Measurements from ENCODE around the gene AHI1. TPM values are rescaled to one million over a fixed set of nuclear protein-coding genes. Genes with fewer than 3 reads are reported as not detected.

Gene AHI1
- total and polyA plus RNA-seq, 2 of the 13 experiments (the other 11 are each of a cell fraction or from before 2014, with no cell fraction given), result 7.2 to 18.6 TPM

DNA sequence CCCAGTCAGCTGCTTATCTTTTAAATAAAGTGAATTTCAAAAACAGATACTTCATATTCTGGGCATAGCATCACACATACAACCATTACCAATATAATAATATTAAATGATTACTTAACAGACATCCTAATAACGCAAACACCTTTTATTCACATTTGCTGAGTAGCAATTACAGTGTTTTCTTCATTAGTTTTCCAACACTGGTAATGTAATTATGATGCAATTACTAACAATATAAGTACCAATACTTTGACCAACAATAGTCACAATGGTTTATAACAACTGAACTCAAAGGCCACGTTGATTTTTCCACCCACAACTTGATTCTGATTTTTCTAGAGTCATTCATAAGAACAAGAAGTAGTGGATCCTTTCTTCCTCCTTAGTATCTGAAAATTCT lies 212.4 kb downstream of the AHI1 start:
- ATAC-seq, result no peak
- Histone ChIP-seq H3K79me2 (ENCODE audit: insufficient read depth, low read length) (no peaks in the 10 kb centered on the region), H3K9me3 (ENCODE audit: low read length) (no peaks in the 10 kb centered on the region), H3K4me3 (replicated peaks in 1 of 3; ENCODE audit: insufficient read depth in 1 of 3, low read depth in 2 of 3, low read length in 3 of 3) (no peak overlapping the region), H3K4me1 (ENCODE audit: insufficient read depth, low read length) (no peaks in the 10 kb centered on the region), H3K9ac (ENCODE audit: insufficient read depth, low read depth, low read length) (no peak overlapping the region), H3K27me3 (ENCODE audit: control insufficient read depth in 1 of 2, insufficient read depth in 2 of 2, low read length in 2 of 2) (no peaks in the 10 kb centered on the region), H2AFZ (ENCODE audit: low read length) (no peak overlapping the region), H3K4me2 (ENCODE audit: low read depth, low read length) (no peak overlapping the region), H4K20me1 (ENCODE audit: insufficient read depth, low read length) (no peaks in the 10 kb centered on the region), H3K36me3 (replicated peaks in 1 of 2; ENCODE audit: control insufficient read depth in 1 of 2, insufficient read depth in 2 of 2, low read length in 2 of 2) (no peaks in the 10 kb centered on the region), H3K27ac (ENCODE audit: extremely low read length, insufficient read depth, low read length) (no peak overlapping the region)
- no peak for DNase-seq (ENCODE audit: low spot score)
- CTCF ChIA-PET (ENCODE audit: low intra/inter-chr PET ratio, low total read pairs), result no interaction called here
- intact Hi-C loops (cut with micrococcal nuclease; ENCODE audit: unreplicated experiment) (no loop called here), in situ Hi-C loops (cut with HindIII; ENCODE audit: extremely low pct_ligation_motif_present, low pct_unique_long_range_greater_than_20kb) (no loop called here)
- POLR2A ChIA-PET, result no interaction called here
- 64% methylated on average over 2 of the region's 2 CpGs for WGBS (ENCODE audit: low lambda C conversion rate)
- no TSS peak for BruUV-seq (replicated peaks)
- no peak for FAIRE-seq
- TF ChIP-seq, protein P1, sequence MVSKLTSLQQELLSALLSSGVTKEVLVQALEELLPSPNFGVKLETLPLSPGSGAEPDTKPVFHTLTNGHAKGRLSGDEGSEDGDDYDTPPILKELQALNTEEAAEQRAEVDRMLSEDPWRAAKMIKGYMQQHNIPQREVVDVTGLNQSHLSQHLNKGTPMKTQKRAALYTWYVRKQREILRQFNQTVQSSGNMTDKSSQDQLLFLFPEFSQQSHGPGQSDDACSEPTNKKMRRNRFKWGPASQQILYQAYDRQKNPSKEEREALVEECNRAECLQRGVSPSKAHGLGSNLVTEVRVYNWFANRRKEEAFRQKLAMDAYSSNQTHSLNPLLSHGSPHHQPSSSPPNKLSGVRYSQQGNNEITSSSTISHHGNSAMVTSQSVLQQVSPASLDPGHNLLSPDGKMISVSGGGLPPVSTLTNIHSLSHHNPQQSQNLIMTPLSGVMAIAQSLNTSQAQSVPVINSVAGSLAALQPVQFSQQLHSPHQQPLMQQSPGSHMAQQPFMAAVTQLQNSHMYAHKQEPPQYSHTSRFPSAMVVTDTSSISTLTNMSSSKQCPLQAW (CRISPR knock-in tag; IDR thresholded peaks at IDR 0.05), result no peak
- TF ChIP-seq ATF7 (IDR thresholded peaks at IDR 0.05), result peak; percentile 58
- TF ChIP-seq ATF7 (CRISPR knock-in tag; IDR thresholded peaks at IDR 0.05), result no peak
- peak; percentile 34; the same call in 1 of the 2 replicates for TF ChIP-seq CEBPB (IDR thresholded peaks at IDR 0.05; ENCODE audit: borderline replicate concordance, low read depth, low read length)

DNA sequence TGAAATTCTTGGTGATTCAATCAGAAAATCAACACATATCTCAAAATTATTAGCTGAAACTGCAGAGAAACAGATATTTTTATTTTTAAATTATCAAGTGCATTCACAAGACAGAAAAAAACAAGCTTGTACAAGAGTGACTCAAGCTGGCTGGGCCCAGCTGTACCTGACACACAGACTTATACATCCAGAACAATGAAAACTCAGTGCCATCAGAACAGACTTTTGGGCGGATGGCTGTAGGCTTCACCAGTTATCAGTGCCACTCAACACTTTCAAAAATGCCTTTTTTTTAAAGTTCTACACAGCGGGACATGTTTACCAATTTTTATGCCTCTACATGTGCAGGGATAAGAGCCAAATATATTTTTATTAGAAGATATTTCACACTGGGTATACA lies 213.6 kb downstream of the AHI1 start:
- H3K4me2 ChIP-seq (ENCODE audit: low read depth, low read length), result no peak overlapping the region

More for the DNA sequence above, 213.6 kb downstream of the AHI1 start:
- ATAC-seq (no peak), DNase-seq (ENCODE audit: low spot score) (no peak), FAIRE-seq (no peak)
- Histone ChIP-seq H2AFZ (ENCODE audit: low read length) (no peak overlapping the region), H3K27ac (ENCODE audit: extremely low read length, insufficient read depth, low read length) (no peak overlapping the region), H3K79me2 (ENCODE audit: insufficient read depth, low read length) (no peaks in the 10 kb centered on the region), H3K36me3 (replicated peaks in 1 of 2; ENCODE audit: control insufficient read depth in 1 of 2, insufficient read depth in 2 of 2, low read length in 2 of 2) (no peaks in the 10 kb centered on the region), H3K27me3 (ENCODE audit: control insufficient read depth in 1 of 2, insufficient read depth in 2 of 2, low read length in 2 of 2) (no peaks in the 10 kb centered on the region), H3K9me3 (ENCODE audit: low read length) (no peaks in the 10 kb centered on the region), H4K20me1 (ENCODE audit: insufficient read depth, low read length) (no peaks in the 10 kb centered on the region), H3K4me3 (replicated peaks in 1 of 3; ENCODE audit: insufficient read depth in 1 of 3, low read depth in 2 of 3, low read length in 3 of 3) (no peak overlapping the region), H3K9ac (ENCODE audit: insufficient read depth, low read depth, low read length) (no peak overlapping the region), H3K4me1 (ENCODE audit: insufficient read depth, low read length) (no peaks in the 10 kb centered on the region)
- in situ Hi-C loops (cut with HindIII; ENCODE audit: extremely low pct_ligation_motif_present, low pct_unique_long_range_greater_than_20kb), result no loop called here
- CTCF ChIA-PET (ENCODE audit: low intra/inter-chr PET ratio, low total read pairs), result no interaction called here
- intact Hi-C loops (cut with micrococcal nuclease; ENCODE audit: unreplicated experiment), result no loop called here
- no TSS peak for BruUV-seq (replicated peaks)
- TF ChIP-seq, protein P2, sequence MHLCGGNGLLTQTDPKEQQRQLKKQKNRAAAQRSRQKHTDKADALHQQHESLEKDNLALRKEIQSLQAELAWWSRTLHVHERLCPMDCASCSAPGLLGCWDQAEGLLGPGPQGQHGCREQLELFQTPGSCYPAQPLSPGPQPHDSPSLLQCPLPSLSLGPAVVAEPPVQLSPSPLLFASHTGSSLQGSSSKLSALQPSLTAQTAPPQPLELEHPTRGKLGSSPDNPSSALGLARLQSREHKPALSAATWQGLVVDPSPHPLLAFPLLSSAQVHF (CRISPR knock-in tag; IDR thresholded peaks at IDR 0.05), result no peak
- TF ChIP-seq ZNF572 (CRISPR knock-in tag; IDR thresholded peaks at IDR 0.05), result no peak
- POLR2A ChIA-PET, result no interaction called here
- whole genome bisulfite sequencing (ENCODE audit: low lambda C conversion rate), result 96% methylated on average over 2 of the region's 2 CpGs
